ENCODE data around the gene ERCC8. TPM values are rescaled to one million over a fixed set of nuclear protein-coding genes. Genes with fewer than 3 reads are reported as not detected.
"Not testable (repeated sequence)": the region's sequence is repeated elsewhere in the genome, so short reads cannot be mapped to it uniquely, and the experiment has no call there.

Gene ERCC8
- 1 to 10 TPM; 6.6 to 6.8 TPM for total RNA-seq
- 14.5 to 18.7 reads per million in 2 donors for total RNA-seq

DNA sequence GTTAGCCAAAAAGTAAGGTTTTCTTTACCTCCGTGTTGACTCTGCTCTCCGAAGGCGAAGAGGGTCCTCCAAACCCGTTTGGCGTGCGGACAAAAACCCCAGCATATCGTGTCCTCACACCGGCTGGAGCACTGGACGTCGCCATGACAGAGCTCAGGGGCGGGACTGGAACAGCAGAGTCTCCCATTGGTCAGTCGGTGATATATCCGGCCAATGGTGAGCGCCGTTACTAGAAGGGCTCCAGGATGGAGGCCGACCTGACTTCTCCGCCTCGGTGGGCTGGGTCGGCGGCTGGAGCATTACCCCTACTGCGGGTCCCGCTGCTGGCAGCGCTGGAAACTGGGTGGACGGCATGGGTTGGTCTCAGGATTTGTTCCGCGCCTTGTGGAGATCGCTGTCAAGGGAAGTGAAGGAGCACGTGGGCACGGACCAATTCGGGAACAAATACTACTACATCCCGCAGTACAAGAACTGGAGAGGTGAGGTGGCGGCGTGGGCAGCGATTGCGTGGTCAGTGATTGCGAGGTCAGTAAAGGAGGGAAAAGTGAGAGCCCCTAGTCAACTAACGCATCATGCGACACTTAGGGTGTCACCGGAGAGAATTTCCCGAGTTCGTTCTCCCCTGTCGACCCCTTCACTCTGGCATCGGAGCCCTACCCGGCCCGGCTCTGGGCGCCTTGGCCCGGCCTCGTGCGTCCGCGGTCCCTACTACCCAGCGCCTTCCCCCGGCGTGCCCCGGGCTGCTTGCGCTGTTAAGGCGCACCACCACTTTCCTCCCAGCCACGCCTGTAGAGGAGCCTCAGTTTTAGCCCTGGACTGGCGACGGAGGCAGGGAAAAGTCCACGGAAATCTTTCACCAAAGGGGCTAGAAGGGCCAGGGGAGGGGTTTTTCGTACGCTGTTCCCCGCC lies at the start of gene ERCC8, which contains the start of gene NDUFAF2:
ERCC8 (minus strand) TSS at position 167 of the 909 bp plus-strand sequence; CDS start at position 105, 62 bp downstream.
NDUFAF2 (plus strand) TSS at position 302 of the 909 bp plus-strand sequence; CDS start at position 353, 51 bp downstream.
- ATAC-seq = peak; percentile 98
- peaks cover 15% of the 10 kb centered on the region for H3K4me1 Mint-ChIP-seq
- H3K27me3 Mint-ChIP-seq = no peaks in the 10 kb centered on the region
- no peak within 1 kb of the TSS for H3K4me3 Mint-ChIP-seq
- DNase-seq = peak; percentile 74 to 80 (median 78)
- H3K9me3 ChIP-seq (ENCODE audit: control insufficient read depth, low read length, poor library complexity, severe bottlenecking) = no peaks in the 10 kb centered on the region
- H3K27ac Mint-ChIP-seq = no peak within 1 kb of the TSS
- no peaks in the 10 kb centered on the region for H3K36me3 Mint-ChIP-seq (ENCODE audit: low read depth)

GRCh38 chr5:60993875-60994571 lies 49.2 kb upstream of the ERCC8 start:
- Mint-ChIP-seq H3K4me3 (no peak overlapping the region), H3K27me3 (no peaks in the 10 kb centered on the region), H3K36me3 (ENCODE audit: low read depth) (no peaks in the 10 kb centered on the region), H3K4me1 (no peaks in the 10 kb centered on the region), H3K27ac (no peak overlapping the region)
- ATAC-seq = no peak
- DNase-seq = no peak
- peaks cover 5% of the 10 kb centered on the region for H3K9me3 ChIP-seq (ENCODE audit: control insufficient read depth, low read length, poor library complexity, severe bottlenecking)

GRCh38 chr5:60993425-60993824 lies 48.6 kb upstream of the ERCC8 start:
- ATAC-seq (no peak), DNase-seq (no peak)
- H3K27ac Mint-ChIP-seq = no peak overlapping the region
- no peaks in the 10 kb centered on the region for H3K36me3 Mint-ChIP-seq (ENCODE audit: low read depth)
- no peak overlapping the region for H3K4me3 Mint-ChIP-seq
- no peaks in the 10 kb centered on the region for H3K4me1 Mint-ChIP-seq
- no peaks in the 10 kb centered on the region for H3K27me3 Mint-ChIP-seq
- H3K9me3 ChIP-seq (ENCODE audit: control insufficient read depth, low read length, poor library complexity, severe bottlenecking) = peaks cover 5% of the 10 kb centered on the region

- DNase-seq (no peak), ATAC-seq (no peak)
- no peaks in the 10 kb centered on the region for H3K27me3 Mint-ChIP-seq
- no peaks in the 10 kb centered on the region for H3K4me1 Mint-ChIP-seq
- H3K4me3 Mint-ChIP-seq = no peak overlapping the region
- peaks cover 5% of the 10 kb centered on the region for H3K9me3 ChIP-seq (ENCODE audit: control insufficient read depth, low read length, poor library complexity, severe bottlenecking)
- H3K36me3 Mint-ChIP-seq (ENCODE audit: low read depth) = no peaks in the 10 kb centered on the region
- no peak overlapping the region for H3K27ac Mint-ChIP-seq
Measured at GRCh38 chr5:60992871-60993270, 48.0 kb upstream of the ERCC8 start.

- H3K27ac Mint-ChIP-seq = no peak overlapping the region
- H3K4me3 Mint-ChIP-seq = no peak overlapping the region
- H3K9me3 ChIP-seq (ENCODE audit: control insufficient read depth, low read length, poor library complexity, severe bottlenecking) = peaks cover 5% of the 10 kb centered on the region
- DNase-seq = no peak
- H3K4me1 Mint-ChIP-seq = no peaks in the 10 kb centered on the region
- no peaks in the 10 kb centered on the region for H3K36me3 Mint-ChIP-seq (ENCODE audit: low read depth)
- no peaks in the 10 kb centered on the region for H3K27me3 Mint-ChIP-seq
- no peak for ATAC-seq
Measured at GRCh38 chr5:60989790-60990189, 44.9 kb upstream of the ERCC8 start.

DNA sequence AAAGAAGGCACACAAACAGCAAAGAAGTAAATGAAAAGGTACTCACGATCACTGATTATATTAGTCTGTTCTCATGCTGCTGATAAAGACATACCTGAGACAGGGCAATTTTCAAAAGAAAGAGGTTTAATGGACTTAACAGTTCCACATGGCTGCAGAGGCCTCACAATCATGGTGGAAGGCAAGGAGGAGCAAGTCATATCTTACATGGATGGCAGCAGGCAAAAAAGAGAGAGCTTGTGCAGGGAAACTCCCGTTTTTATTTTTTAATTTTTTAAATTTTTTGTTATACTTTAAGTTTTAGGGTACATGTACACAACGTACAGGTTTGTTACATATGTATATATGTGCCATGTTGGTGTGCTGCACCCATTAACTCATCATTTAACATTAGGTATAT lies 37.3 kb upstream of the ERCC8 start:
- not testable (repeated sequence) for H3K36me3 Mint-ChIP-seq (ENCODE audit: low read depth); H3K9me3 ChIP-seq (ENCODE audit: control insufficient read depth, low read length, poor library complexity, severe bottlenecking); H3K27ac Mint-ChIP-seq; H3K4me3 Mint-ChIP-seq; H3K27me3 Mint-ChIP-seq; DNase-seq; ATAC-seq; H3K4me1 Mint-ChIP-seq

DNA sequence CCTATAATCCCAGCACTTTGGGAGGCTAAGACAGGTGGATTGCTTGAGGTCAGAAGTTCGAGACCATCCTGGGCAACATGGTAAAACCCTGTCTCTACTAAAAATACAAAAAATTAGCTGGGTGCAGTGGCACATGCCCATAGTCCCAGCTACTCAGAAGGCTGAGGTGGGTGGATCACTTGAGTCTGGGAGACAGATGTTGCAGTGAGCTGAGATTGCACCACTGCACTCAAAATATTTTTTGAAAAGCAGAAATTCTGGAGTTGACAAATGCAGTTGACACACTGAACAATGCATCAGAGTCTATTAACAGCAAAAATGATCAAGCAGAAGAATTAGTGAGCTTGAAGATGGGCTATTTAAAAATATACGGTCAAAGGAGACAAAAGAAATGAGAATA lies 35.6 kb upstream of the ERCC8 start:
- no peaks in the 10 kb centered on the region for H3K9me3 ChIP-seq (ENCODE audit: control insufficient read depth, low read length, poor library complexity, severe bottlenecking)
- DNase-seq = no peak
- H3K27ac Mint-ChIP-seq = no peak overlapping the region
- peaks cover 6% of the 10 kb centered on the region for H3K36me3 Mint-ChIP-seq (ENCODE audit: low read depth)
- no peaks in the 10 kb centered on the region for H3K4me1 Mint-ChIP-seq
- no peaks in the 10 kb centered on the region for H3K27me3 Mint-ChIP-seq
- no peak for ATAC-seq
- H3K4me3 Mint-ChIP-seq = no peak overlapping the region

- H3K4me1 Mint-ChIP-seq = no peaks in the 10 kb centered on the region
- no peak overlapping the region for H3K4me3 Mint-ChIP-seq
- peaks cover 6% of the 10 kb centered on the region for H3K36me3 Mint-ChIP-seq (ENCODE audit: low read depth)
- DNase-seq (no peak), ATAC-seq (no peak)
- H3K27ac Mint-ChIP-seq = no peak overlapping the region
- H3K9me3 ChIP-seq (ENCODE audit: control insufficient read depth, low read length, poor library complexity, severe bottlenecking) = no peaks in the 10 kb centered on the region
- H3K27me3 Mint-ChIP-seq = no peaks in the 10 kb centered on the region
Measured at GRCh38 chr5:60978968-60979367, 34.1 kb upstream of the ERCC8 start.

- no peaks in the 10 kb centered on the region for H3K9me3 ChIP-seq (ENCODE audit: control insufficient read depth, low read length, poor library complexity, severe bottlenecking)
- H3K36me3 Mint-ChIP-seq (ENCODE audit: low read depth) = peaks cover 6% of the 10 kb centered on the region
- no peak overlapping the region for H3K27ac Mint-ChIP-seq
- no peak for DNase-seq
- no peak overlapping the region for H3K4me3 Mint-ChIP-seq
- H3K4me1 Mint-ChIP-seq = no peaks in the 10 kb centered on the region
- no peaks in the 10 kb centered on the region for H3K27me3 Mint-ChIP-seq
- no peak for ATAC-seq
Measured at GRCh38 chr5:60977956-60978737, 33.3 kb upstream of the ERCC8 start.

DNA sequence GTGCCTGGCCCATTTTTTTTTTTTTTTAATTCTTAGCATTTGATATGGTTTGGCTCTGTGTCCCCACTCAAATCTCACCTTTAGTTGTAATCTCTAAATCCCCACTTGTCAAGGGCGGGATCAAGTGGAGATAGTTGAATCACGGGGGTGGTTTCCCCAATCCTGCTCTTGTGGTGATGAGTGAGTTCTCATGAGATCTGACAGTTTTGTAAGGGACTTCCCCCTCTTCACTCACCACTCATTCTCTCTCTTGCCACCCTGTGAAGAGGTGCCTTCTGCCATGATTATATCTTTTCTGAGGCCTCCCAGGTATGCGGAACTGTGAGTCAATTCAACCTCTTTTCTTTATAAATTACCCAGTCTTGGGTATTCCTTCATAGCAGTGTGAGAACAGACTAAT lies 27.4 kb upstream of the ERCC8 start:
- no peak overlapping the region for H3K4me3 Mint-ChIP-seq
- peaks cover 3% of the 10 kb centered on the region for H3K9me3 ChIP-seq (ENCODE audit: control insufficient read depth, low read length, poor library complexity, severe bottlenecking)
- no peak for DNase-seq
- no peaks in the 10 kb centered on the region for H3K27me3 Mint-ChIP-seq
- peaks cover under 1% of the 10 kb centered on the region for H3K36me3 Mint-ChIP-seq (ENCODE audit: low read depth)
- H3K27ac Mint-ChIP-seq = no peak overlapping the region
- ATAC-seq = peak; percentile 59
- H3K4me1 Mint-ChIP-seq = no peaks in the 10 kb centered on the region

GRCh38 chr5:60961685-60962084 lies 16.8 kb upstream of the ERCC8 start:
- Mint-ChIP-seq H3K4me1 (peaks cover 13% of the 10 kb centered on the region), H3K27ac (no peak overlapping the region), H3K27me3 (no peaks in the 10 kb centered on the region), H3K4me3 (no peak overlapping the region), H3K36me3 (ENCODE audit: low read depth) (peaks cover 7% of the 10 kb centered on the region)
- H3K9me3 ChIP-seq (ENCODE audit: control insufficient read depth, low read length, poor library complexity, severe bottlenecking) = no peaks in the 10 kb centered on the region
- ATAC-seq = no peak
- no peak for DNase-seq

DNA sequence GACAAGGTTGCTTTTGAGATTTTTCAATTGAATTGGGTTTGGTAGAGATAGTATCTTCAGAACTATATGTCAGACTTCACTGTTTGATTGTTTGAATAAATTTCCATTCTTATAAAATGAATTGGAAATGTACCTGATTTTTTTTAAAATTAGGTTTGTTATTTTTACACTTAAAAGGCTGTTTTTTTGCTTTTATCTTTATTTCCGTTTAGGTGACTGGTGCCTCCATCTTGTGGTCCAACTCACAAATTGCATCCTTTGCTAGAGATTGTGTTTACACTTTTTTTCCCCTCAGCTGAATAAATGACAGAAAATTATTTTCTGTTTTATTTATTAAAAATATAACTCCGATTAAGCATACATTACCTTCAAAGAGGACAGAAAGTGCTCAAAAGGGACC lies 15.7 kb upstream of the ERCC8 start:
- Mint-ChIP-seq H3K4me3 (no peak overlapping the region), H3K4me1 (peaks cover 14% of the 10 kb centered on the region), H3K27me3 (no peaks in the 10 kb centered on the region), H3K36me3 (ENCODE audit: low read depth) (peaks cover 7% of the 10 kb centered on the region), H3K27ac (no peak overlapping the region)
- peak; percentile 40 for ATAC-seq
- no peaks in the 10 kb centered on the region for H3K9me3 ChIP-seq (ENCODE audit: control insufficient read depth, low read length, poor library complexity, severe bottlenecking)
- no peak for DNase-seq

- H3K4me3 Mint-ChIP-seq = no peak overlapping the region
Measured at GRCh38 chr5:60959156-60959555, 14.3 kb upstream of the ERCC8 start.

More at GRCh38 chr5:60959156-60959555, 14.3 kb upstream of the ERCC8 start:
- no peak for ATAC-seq
- H3K9me3 ChIP-seq (ENCODE audit: control insufficient read depth, low read length, poor library complexity, severe bottlenecking) = no peaks in the 10 kb centered on the region
- DNase-seq = no peak
- Mint-ChIP-seq H3K27ac (no peak overlapping the region), H3K36me3 (ENCODE audit: low read depth) (peaks cover 2% of the 10 kb centered on the region), H3K4me1 (peaks cover 9% of the 10 kb centered on the region), H3K27me3 (no peaks in the 10 kb centered on the region)
